GM21390 (cell line): ENCODE data around the gene SERPINA10.
"Not testable (repeated sequence)": the region's sequence is repeated elsewhere in the genome, so short reads cannot be mapped to it uniquely, and the experiment has no call there.

ENCODE experiments used
- ATAC-seq: cut with Tn5 transposase; IDR thresholded peaks from one replicate; pipeline ENCODE4 v1.9.1; 2021; ENCODE audit not compliant: unreplicated experiment

Gene SERPINA10

GRCh38 chr14:94284221-94284620, 8.8 kb downstream of the SERPINA10 start:
- ATAC-seq, result no peak

GRCh38 chr14:94282991-94283723, 9.9 kb downstream of the SERPINA10 start:
- no peak for ATAC-seq

- no peak for ATAC-seq
Observed at GRCh38 chr14:94278731-94279130, 14.3 kb downstream of the SERPINA10 start.

GRCh38 chr14:94276898-94277561, 16.0 kb downstream of the SERPINA10 start:
- not testable (repeated sequence) for ATAC-seq

GRCh38 chr14:94269156-94269555, 23.9 kb downstream of the SERPINA10 start:
- ATAC-seq, result no peak

- ATAC-seq, result not testable (repeated sequence)
Observed at GRCh38 chr14:94268582-94268981, 24.5 kb downstream of the SERPINA10 start.

GRCh38 chr14:94267352-94267751, 25.7 kb downstream of the SERPINA10 start:
- no peak for ATAC-seq

- ATAC-seq, result not testable (repeated sequence)
Observed at GRCh38 chr14:94264195-94264594, 28.9 kb downstream of the SERPINA10 start.

- ATAC-seq, result no peak
Observed at GRCh38 chr14:94244182-94244581, 48.9 kb downstream of the SERPINA10 start.

- no peak for ATAC-seq
Observed at GRCh38 chr14:94239406-94239805, 53.7 kb downstream of the SERPINA10 start.

GRCh38 chr14:94237983-94238382, 55.1 kb downstream of the SERPINA10 start:
- no peak for ATAC-seq

- ATAC-seq, result no peak
Observed at GRCh38 chr14:94237046-94237445, 56.0 kb downstream of the SERPINA10 start.
